ENCODE data around the gene KANSL1L.

- TF ChIP-seq CTCF (IDR thresholded peaks at IDR 0.05; ENCODE audit: low read depth, low read length) (no peak), EZH2phosphoT487 (IDR thresholded peaks at IDR 0.05; ENCODE audit: low read depth) (no peak)
Measured at GRCh38 chr2:210188190-210188589, 17.0 kb upstream of the KANSL1L start.
